Stimulated activated CD4-positive, alpha-beta T cell treated with anti-CD3 and anti-CD28 coated beads, Interleukin-4, amount 100 ng/mL, for 24 hours (primary cell): ENCODE data around the gene ZFP36L2.

ENCODE experiments used
- DNase-seq: peaks from one replicate; pipeline ENCODE4 v3.0.0-alpha.2; 2020

Gene ZFP36L2

GRCh38 chr2:43222475-43223309 is 3.7 kb downstream of the ZFP36L2 start:
- no peak for DNase-seq

GRCh38 chr2:43221763-43222474 is 4.5 kb downstream of the ZFP36L2 start:
- DNase-seq, result peak; percentile 61

GRCh38 chr2:43221124-43221762 is 5.2 kb downstream of the ZFP36L2 start:
- peak; percentile 33 for DNase-seq

DNA sequence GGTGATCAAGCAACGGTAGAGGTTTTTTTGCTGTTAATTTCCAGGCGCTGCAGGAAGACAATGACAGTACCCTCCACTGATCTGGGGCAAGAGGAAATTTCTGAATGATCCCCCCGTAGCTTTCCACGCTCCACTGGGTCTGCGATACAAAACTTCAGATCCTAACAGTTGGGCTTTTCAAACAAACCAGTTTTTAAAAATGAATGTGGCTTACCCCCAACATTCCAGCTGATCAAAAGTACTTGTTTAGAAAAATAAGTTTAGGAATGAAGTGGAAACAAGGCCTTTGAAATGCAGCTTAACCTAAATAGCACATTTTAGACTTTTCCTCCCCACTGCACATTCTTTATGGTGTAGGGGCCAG is 5.7 kb downstream of the ZFP36L2 start:
- DNase-seq, result no peak

DNA sequence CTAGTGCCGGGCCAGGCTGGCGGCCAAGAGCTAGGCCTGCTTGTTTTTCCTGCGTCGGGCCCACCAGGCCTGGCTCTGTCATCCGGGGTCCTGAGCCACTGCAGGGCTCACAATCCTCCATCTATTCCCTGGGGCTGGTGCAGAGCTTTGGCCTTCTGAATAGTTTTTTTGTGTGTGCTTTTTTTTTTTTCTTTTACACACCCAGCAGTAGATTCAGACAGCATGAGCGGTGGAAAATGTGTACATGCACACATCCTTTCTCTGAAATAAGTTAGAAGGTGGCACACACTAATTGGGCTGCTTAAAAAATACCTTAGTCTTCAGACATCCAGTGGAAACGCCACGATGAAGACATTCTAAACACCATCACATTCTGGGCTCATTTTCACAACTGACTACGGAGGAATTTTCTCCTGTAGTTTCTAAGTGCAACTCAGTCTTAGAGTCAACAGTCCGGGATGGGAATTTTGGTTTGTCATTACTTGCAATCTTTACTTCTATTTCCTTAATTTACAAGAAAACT is 6.1 kb downstream of the ZFP36L2 start:
- DNase-seq, result no peak

DNA sequence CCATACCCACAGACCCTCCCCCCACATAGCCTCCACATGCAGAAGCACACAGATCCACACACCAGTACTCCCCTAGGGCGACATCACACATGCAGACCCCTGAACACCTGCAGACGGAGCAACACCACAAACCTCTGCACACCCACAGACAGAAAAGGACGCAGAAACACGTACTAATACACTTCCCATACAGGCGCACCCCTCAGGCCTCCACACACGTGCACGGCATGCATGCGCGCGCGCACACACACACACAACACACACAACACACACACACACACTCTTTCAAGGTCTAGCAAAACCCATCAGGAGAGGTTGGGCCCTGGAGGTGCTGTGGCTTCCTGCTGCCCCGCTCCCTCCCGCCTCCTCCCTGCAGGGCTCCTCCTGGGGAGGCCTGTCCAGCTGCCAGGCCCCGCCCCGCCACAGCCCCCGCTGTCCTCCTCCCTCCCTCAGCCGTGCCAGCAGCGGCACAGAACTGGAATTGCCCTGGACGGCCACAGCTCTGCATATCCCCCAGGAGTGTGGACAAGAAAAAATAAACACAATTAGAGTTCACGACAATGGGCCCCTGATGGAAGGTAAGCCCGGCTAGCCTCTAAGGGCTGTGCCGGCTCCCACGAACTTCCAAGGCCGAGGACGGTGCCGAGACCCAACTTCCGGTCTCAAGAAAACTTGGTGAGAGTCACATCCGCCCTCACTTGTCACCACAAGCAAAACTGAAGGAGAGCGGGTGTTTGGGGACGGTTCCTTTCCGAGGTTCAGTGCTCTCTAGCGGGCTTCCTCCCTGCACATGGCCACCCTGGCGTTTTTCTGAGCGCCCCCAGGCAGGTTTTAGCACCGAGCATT is 6.8 kb downstream of the ZFP36L2 start:
- peak; percentile 76 for DNase-seq

GRCh38 chr2:43218702-43219382 is 7.6 kb downstream of the ZFP36L2 start:
- DNase-seq, result peak; percentile 58

- DNase-seq, result no peak
These were observed 8.2 kb downstream of the ZFP36L2 start for GRCh38 chr2:43218155-43218701.

DNA sequence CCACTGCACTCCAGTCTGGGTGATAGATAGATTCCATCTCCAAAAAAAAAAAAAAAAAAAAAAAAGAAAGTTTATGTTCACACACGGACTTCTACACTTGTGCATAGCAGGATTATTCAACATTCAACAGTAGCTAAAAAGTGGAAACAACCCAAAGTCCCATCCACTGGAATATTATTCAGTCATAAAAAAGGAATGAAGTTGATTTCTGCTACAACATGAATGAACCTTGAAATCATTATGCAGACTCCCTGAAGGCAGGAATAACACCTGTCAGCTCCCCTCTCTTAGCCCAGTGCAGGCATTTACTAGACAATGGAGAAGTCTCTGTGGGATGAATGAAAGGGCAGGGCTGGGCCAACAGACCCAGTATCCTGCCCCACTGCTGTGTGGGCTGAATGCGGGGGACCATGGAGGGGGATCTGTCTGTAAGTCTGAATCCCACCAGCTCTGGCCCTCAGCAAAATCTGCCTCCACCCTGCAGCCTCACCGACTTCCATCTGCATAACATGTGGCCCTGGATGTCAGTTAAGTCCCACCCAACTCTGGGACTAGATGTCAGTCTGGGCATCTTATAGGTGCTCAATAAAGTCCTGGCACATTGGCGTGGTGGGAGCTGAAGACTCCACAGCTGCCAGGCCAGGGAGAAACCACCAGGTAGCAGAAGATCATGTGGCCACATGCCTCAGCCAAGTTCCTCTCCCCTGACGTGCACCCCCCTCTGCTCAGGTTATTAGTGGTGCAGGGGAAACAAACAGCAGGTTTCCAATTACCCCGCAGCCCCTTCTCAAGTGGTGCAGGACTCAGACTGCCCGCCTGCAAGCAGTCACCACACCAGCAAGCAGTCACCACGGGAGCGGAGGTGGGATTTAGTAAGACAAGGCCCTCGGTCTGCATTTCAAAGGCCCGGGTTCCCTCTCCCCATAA is 8.9 kb downstream of the ZFP36L2 start:
- no peak for DNase-seq

DNA sequence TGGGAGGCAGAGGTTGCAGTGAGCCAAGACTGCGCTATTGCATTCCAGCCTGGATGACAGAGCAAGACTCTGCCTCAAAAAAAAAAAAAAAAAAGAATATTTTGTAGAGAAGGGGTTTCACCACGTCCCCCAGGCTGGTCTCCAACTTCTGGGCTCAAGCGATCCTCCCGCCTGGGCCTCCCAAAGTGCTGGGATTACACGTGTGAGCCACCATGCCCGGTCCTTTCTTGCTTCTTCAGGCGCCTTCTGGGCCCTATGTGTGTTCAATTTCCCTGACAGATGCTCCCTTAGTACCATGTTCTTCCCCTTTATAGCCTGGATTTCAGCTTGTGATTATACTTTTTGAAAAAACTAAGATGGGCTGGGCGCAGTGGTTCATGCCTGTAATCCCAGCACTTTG is 9.8 kb downstream of the ZFP36L2 start:
- DNase-seq, result no peak

DNA sequence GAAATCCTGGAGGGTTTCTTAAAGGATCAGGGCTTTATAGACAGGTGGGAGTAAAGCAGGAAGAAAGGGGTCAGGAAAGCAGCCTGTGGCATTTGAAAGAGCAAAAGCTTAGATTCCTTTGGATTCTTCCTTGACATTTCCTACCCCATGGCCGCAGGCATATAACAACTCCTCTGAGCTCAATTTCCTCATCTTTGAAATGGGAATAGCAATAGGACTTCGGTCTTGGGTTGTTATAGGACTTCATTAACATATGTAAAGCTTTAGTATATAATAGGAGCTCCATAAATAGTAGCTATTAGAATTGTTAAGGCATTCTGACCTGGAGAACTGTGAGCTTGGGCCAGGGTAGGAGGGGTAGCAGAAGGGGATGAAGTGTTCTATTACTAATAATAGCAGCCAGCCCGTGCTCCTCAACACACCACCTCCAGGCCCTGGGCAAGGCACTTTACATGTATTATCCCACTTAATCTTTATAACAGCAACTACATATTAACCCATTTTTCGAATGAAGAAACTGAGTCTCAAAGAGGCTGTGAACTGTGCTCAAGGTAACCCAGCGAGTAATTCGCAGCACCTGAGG is 10.6 kb downstream of the ZFP36L2 start:
- DNase-seq, result no peak

- no peak for DNase-seq
These were observed 12.2 kb downstream of the ZFP36L2 start for GRCh38 chr2:43214253-43214652.

DNA sequence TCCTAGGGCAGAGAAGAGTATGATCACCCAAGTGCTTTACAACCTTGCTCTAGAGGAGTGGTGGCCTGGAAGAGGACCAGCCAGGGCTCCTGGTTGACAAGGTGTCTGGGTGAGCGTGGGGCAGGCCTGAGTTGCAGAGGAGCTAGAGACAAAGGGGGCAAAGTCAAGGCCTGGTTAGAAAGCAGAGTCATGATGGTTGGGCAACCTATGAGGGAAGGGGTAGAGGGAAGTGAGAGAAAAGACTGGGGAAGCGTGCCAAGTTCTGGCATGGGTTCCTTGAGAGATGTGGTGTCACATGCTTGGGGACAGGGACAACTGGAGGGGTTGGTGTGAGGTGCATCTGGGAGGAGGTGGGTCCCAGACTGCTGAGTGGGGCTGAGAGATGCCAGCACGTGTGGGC is 13.5 kb downstream of the ZFP36L2 start:
- no peak for DNase-seq

- no peak for DNase-seq
These were observed 14.1 kb downstream of the ZFP36L2 start for GRCh38 chr2:43212216-43212835.

DNA sequence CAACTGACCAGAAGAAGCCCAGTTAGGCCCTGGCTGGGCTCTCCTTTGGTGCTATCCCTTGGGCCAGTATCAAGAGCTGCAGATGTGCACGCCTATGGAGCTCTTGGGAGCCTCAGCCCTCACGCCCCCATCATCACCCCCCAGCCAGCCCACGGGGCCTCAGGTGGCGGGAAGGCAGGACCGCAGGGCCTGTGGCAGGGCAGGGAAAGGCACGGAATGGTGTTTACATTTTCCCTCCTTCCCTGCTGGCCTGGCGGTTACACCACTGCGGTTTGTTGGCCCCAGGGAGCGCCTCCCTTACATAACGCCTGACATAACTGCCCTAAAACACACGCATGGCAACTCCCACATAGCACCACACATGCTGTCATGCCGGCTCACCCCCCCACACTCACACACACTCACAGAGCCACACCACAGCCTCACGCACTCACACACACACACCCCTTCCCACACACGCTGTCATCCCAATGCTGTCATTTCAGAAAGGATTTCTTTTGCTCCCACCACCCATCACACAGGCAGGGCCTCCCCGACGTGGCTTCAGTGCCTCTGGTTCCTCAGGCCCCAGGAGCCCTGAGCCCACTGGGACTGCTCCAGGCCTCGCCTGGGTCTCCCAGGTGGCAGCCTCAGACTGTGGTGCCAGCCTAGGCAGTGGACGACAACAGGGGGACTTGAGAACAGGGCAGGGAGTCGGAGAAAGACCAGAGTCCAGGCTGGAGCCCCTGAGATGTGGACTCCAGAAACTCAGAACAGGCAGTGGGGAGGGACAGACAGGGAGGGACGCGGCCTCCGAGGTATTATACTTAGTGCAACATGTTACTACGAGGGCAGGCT is 15.7 kb downstream of the ZFP36L2 start:
- DNase-seq, result peak; percentile 42

DNA sequence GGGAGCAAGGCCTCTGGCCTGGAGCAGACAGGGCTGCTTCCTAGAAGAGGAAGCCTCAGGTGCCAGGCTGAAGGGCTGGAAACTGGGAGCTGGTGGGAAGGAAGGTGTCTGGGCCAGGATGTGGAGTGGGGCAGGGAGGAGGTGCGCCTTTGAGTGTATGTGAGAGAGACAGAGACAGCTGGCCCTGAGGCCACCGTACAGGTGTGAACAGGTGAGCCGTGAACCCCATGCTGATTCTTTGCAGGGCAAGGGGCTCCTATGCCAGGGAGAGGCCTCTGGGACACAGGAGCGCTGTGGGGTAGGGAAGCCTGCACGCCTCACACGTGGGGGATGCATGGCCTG is 16.3 kb downstream of the ZFP36L2 start:
- no peak for DNase-seq

DNA sequence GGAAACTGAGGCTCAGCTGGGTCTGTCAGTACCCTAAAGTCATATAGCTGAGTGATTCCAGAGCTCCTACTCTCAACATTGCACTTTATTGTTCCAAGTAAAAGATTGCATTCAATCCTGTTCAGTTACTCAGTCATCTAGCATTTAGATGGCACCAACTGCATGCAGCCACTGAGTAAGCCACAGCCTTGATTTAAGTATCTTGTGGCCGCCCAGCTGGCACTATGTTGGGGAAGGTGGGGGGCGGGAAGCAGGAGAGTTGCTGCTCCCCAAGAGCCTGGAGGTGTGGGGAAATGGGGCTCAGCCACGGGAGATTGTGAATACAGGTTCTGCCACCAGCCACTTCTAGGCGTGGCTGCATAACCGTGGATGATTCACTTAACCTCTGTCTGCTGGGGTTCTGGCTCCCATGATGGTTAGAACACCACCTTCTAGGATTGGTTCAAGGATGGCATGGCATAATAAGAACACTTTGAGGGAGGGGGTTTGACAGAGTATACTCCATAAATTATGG is 17.1 kb downstream of the ZFP36L2 start:
- DNase-seq, result no peak

DNA sequence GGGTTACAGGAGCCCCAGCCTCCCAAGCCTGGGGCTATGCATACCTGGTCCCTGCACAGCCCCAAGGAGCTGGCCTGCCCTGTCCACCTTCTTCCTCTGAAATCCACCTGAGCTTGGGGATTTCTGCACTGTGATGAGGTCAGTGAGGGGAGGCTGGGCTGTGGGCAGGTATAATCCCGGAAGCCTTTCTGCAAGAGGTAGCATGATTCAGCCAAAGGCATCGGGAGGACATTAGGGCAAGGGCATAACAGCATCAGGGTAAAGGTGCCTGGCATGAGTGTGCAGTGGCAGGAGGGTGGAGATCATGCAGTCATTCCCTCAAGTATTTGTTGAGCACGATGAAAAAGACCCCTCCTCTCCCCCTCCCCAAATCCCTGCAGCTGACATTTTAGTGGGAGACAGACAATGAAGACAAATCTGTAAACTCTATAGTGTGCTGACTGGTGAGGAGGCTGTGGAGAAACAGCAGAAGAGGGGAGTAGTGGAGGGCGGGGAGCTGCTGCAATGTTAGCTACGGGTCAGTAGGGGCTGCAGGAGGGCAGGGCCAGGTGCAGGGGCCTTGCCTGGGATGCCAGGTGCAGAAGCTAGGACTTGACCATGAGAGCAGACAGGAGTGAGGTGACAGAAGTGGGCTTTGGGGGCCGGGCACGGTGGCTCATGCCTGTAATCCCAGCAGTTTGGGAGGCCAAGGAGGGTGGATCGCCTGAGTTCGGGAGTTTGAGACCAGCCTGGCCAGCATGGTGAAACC is 18.7 kb downstream of the ZFP36L2 start:
- DNase-seq, result no peak
